Omental fat pad (tissue), 4 donors: ENCODE data around the gene PTPRG. TPM values are rescaled to one million over a fixed set of nuclear protein-coding genes. Genes with fewer than 3 reads are reported as not detected.

Source experiments
- ATAC-seq: fragments of 150-250 bp; one replicate; pipeline ENCODE4 v1.9.1; 2016; ENCODE audit warnings: mild to moderate bottlenecking, moderate library complexity; ENCODE audit not compliant: low FRiP score
- DNase-seq: peaks from one replicate; pipeline ENCODE4 v3.0.0-alpha.2; 2019; ENCODE audit warnings: low spot score
- total RNA-seq, 4 donors: library from RNA; depleted of rRNA; stranded (reverse); fragments of >200 nt; gene quantifications; one replicate each; pipeline ENCODE4 v1.1.0, GENCODE V29; 2016
- TF ChIP-seq, protein P1 (sequence below), 3 donors: fragments of 450-650 bp; IDR thresholded peaks; one replicate each; pipeline ENCODE4 v1.5.1; 2016 to 2017; ENCODE audit warnings: antibody characterized with exemption in 3 of 3, mild to moderate bottlenecking in 3 of 3, moderate library complexity in 2 of 3

PTPRG gene
- total RNA-seq, 4 donors from 2014 or later, result 90.0 to 172 (median 104) TPM

DNA sequence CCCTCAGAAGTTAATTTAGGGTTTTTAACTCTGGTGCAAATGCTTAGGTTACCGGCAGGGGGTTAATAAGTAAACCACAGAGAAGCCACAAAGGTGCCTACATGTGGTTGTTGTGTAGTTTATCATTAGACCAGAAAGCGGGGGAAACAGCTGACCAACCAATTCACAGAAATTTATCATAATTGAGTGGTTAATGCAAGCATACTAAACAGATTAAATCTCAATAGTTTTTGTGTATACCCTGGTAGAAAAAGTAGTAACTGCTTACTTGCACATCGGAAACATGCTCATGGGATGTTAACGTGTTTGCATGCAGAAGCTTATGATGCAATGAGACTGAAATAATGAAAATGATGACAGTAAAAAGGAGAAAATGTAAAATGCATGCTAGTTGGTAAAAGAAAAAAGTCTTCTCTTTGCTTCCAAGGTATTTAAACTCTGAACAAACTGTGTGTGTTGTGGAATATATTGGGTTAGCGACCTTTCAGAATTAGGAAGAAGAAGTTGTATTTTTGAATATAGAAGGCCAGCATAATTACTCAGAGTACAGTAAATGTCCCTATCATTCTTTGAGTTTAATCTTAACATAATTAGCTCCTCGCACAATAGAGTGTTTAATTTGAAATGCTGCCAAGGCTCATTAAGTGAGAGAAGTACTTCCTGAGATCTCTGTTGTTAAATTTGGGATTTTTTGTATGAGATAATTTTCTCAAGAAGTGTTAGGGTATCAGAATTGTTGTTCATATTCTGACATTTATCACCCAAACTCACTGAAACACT is 316.2 kb downstream of the PTPRG start:
- TF ChIP-seq, protein P1, sequence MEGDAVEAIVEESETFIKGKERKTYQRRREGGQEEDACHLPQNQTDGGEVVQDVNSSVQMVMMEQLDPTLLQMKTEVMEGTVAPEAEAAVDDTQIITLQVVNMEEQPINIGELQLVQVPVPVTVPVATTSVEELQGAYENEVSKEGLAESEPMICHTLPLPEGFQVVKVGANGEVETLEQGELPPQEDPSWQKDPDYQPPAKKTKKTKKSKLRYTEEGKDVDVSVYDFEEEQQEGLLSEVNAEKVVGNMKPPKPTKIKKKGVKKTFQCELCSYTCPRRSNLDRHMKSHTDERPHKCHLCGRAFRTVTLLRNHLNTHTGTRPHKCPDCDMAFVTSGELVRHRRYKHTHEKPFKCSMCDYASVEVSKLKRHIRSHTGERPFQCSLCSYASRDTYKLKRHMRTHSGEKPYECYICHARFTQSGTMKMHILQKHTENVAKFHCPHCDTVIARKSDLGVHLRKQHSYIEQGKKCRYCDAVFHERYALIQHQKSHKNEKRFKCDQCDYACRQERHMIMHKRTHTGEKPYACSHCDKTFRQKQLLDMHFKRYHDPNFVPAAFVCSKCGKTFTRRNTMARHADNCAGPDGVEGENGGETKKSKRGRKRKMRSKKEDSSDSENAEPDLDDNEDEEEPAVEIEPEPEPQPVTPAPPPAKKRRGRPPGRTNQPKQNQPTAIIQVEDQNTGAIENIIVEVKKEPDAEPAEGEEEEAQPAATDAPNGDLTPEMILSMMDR (IDR thresholded peaks at IDR 0.05), result no peak
- ATAC-seq, result no peak
- no peak for DNase-seq

DNA sequence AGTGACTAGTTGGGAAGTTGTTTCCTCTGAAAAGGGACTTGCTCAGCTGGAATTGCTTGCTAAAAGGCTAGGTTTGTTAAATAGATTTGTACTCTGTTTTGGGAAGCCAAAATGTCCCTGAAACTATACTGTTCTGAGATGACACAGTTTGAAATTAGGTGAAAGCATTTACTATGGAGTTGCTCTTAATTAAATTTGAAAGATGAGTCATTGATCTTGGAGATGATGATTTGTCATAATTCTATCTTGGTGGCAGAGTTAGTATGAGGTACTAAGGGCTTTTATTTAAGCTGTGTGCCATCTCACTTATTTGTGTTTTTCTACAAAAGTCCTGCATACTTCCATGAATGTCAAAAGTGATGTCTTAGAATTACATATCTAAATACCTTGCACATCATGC is 320.9 kb downstream of the PTPRG start:
- DNase-seq (no peak), ATAC-seq (no peak)
- TF ChIP-seq, protein P1 (IDR thresholded peaks at IDR 0.05), result no peak

DNA sequence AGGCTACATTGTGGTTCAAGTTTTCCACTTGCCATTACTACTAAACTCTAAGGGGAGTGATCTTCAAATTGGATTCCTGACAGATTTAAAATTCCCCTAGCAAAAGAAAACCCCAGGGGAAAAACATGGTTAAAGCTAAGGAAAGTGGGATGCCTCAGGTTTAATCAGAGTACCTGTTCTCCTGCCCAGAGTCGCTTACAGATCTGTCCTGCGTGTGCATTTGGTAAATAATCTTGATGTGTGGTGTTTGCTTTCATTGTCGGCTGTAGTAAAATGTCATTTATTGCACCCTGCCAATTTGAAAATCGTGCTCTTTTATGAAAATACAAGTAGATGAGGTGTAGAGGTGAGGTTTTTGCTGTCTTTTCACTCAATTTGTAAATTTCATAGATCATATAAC is 323.4 kb downstream of the PTPRG start:
- no peak for DNase-seq
- ATAC-seq, result no peak
- TF ChIP-seq, protein P1 (IDR thresholded peaks at IDR 0.05), result no peak

DNA sequence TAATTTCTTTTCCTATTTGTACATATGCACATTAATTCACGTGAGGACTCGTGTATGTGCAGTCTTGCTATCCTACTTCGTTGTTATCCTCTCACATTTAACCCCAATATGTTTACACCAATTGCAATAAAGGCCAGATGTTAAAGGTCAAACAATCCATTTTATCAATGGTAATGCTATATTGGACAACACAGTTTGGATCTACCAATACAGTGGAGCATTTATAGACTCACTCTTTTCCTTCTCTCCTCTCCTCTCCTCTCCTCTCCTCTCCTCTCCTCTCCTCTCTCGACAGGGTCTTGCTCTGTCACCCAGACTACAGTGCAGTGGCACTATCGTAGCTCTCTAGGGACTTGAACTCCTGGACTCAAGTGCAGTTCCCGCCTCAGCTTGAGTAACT is 324.0 kb downstream of the PTPRG start:
- DNase-seq (no peak), ATAC-seq (no peak)
- TF ChIP-seq, protein P1 (IDR thresholded peaks at IDR 0.05), result no peak

DNA sequence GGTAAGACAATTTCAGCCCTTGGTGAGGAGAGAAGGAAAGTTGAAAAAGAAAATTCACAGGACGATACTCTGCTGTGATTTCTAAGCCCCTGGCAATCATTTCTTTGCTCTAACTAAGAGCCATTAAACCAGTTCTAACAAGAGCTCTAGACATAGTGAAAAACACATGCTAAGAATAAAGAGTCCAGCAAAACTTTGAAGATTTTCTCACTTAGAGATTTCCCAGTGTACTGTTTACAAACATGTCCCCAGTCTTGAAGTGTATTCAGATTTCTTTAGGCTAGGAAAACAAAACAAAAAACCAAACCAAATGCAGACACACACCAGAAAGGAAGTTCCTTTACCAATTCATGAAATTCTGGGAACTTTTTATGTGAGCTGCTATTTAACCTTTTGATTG is 325.8 kb downstream of the PTPRG start:
- ATAC-seq (no peak), DNase-seq (no peak)
- TF ChIP-seq, protein P1 (IDR thresholded peaks at IDR 0.05), result no peak

DNA sequence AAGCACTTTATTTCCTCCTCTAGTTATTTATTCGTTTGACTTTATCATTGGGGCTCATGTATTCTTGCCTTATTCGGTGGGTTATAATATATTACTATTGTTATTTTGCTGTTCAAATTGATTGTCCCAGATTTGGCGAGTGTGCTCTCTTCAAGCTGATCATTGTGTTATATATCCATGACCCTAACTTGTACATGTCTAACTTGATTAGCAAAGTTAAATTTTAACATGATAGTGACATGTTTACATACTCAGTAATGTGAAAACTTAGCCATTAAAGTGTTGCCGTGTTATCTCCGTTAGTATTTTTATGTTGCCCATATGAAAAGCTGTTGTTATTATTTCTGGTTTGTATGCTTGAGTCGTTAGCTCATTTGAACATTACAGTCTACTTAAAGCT is 327.9 kb downstream of the PTPRG start:
- TF ChIP-seq, protein P1 (IDR thresholded peaks at IDR 0.05), result no peak
- DNase-seq (no peak), ATAC-seq (no peak)

DNA sequence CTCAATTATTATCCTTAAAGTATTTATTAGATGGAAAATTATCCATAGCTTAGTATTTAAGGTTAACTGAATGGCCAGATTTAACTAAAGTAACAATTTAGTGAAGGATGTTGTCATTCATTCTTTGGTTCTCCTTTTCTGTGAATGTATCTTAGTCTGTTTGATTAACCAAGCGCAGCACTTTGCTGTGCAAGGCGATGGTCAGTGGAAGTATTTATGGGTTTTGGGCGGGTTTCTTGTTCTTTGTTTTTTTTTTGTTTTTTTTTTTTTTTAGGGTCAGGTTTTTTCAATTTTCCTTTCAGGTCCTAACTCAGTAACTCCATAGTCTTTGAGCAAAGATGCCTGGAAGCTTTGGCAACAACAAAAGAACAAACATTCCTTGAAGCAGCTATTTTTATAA is 328.8 kb downstream of the PTPRG start:
- ATAC-seq (no peak), DNase-seq (no peak)
- TF ChIP-seq, protein P1 (IDR thresholded peaks at IDR 0.05), result no peak
